Measurements from ENCODE around the gene ARID1A. TPM values are rescaled to one million over a fixed set of nuclear protein-coding genes. Genes with fewer than 3 reads are reported as not detected.
A peak's percentile ranks its signal among the peaks of the same experiment; 100 is the strongest.
"Not testable (repeated sequence)": the region's sequence is repeated elsewhere in the genome, so short reads cannot be mapped to it uniquely, and the experiment has no call there.

The ARID1A gene
- total RNA-seq, 2 experiments from 2014 or later: 122 to 123 TPM

GRCh38 chr1:26789612-26789865 lies 93.7 kb downstream of the ARID1A start:
- H3K4me3 Mint-ChIP-seq: peak overlapping the region; percentile 84

GRCh38 chr1:26789931-26790330 lies 94.1 kb downstream of the ARID1A start:
- no peak for DNase-seq
- ATAC-seq: no peak

More at GRCh38 chr1:26789612-26789865, 93.7 kb downstream of the ARID1A start:
- ATAC-seq (no peak), DNase-seq (no peak)
- CTCF ChIA-PET: interaction anchor here (0.7 to 8.9 kb wide), 43 partner anchors 8 to 289 kb away, joined by 3 to 334 read pairs (median 11); partner anchors contain the start of genes GPN2 and RPS6KA1
- H3K9me3 Mint-ChIP-seq (ENCODE audit: insufficient read depth): no peaks in the 10 kb centered on the region
- POLR2A ChIA-PET: interaction anchor here (1.0 to 8.3 kb wide), 19 partner anchors 11 to 289 kb away, joined by 3 to 325 read pairs (median 10); partner anchors contain the start of genes ARID1A, GPATCH3 and GPN2
- H3K4me1 Mint-ChIP-seq (ENCODE audit: low read depth): peaks cover 73% of the 10 kb centered on the region
- H3K27me3 Mint-ChIP-seq (ENCODE audit: low read depth): no peaks in the 10 kb centered on the region
- peak overlapping the region; percentile 100 for H3K27ac Mint-ChIP-seq
- H3K36me3 Mint-ChIP-seq (ENCODE audit: low read depth): peaks cover 42% of the 10 kb centered on the region

GRCh38 chr1:26790551-26790953 lies 94.7 kb downstream of the ARID1A start:
- H3K36me3 Mint-ChIP-seq (ENCODE audit: low read depth): peaks cover 48% of the 10 kb centered on the region
- ChIA-PET POLR2A (interaction anchor here (1.1 to 8.3 kb wide), 11 partner anchors 10 to 187 kb away, joined by 3 to 325 read pairs (median 13); partner anchors contain the start of genes ARID1A, GPATCH3, GPN2 and ZDHHC18), CTCF (interaction anchor here (0.8 to 8.9 kb wide), 35 partner anchors 9 to 290 kb away, joined by 3 to 334 read pairs (median 14); partner anchors contain the start of genes GPN2 and RPS6KA1)
- no peaks in the 10 kb centered on the region for H3K27me3 Mint-ChIP-seq (ENCODE audit: low read depth)
- H3K4me1 Mint-ChIP-seq (ENCODE audit: low read depth): peaks cover 63% of the 10 kb centered on the region
- peak overlapping the region; percentile 84 for H3K4me3 Mint-ChIP-seq
- no peaks in the 10 kb centered on the region for H3K9me3 Mint-ChIP-seq (ENCODE audit: insufficient read depth)
- peak; percentile 51 for DNase-seq
- ATAC-seq: no peak
- peak overlapping the region; percentile 100 for H3K27ac Mint-ChIP-seq

More at GRCh38 chr1:26789931-26790330, 94.1 kb downstream of the ARID1A start:
- Mint-ChIP-seq H3K4me3 (peak overlapping the region; percentile 84), H3K9me3 (ENCODE audit: insufficient read depth) (no peaks in the 10 kb centered on the region), H3K36me3 (ENCODE audit: low read depth) (peaks cover 45% of the 10 kb centered on the region), H3K27ac (peak overlapping the region; percentile 100), H3K27me3 (ENCODE audit: low read depth) (no peaks in the 10 kb centered on the region), H3K4me1 (ENCODE audit: low read depth) (peaks cover 70% of the 10 kb centered on the region)
- POLR2A ChIA-PET: interaction anchor here (1.2 to 8.3 kb wide), 12 partner anchors 10 to 186 kb away, joined by 3 to 325 read pairs (median 12); partner anchors contain the start of genes ARID1A, GPATCH3 and GPN2
- CTCF ChIA-PET: interaction anchor here (0.7 to 8.9 kb wide), 44 partner anchors 8 to 289 kb away, joined by 3 to 334 read pairs (median 11); partner anchors contain the start of genes GPN2 and RPS6KA1

- ChIA-PET POLR2A (interaction anchor here (1.1 to 8.3 kb wide), 8 partner anchors 9 to 98 kb away, joined by 3 to 325 read pairs (median 18); partner anchors contain the start of genes ARID1A, GPN2 and ZDHHC18), CTCF (interaction anchor here (0.8 to 8.9 kb wide), 23 partner anchors 9 to 290 kb away, joined by 3 to 334 read pairs (median 33); no protein-coding TSS in a partner anchor)
- no peak for DNase-seq
- no peak for ATAC-seq
- Mint-ChIP-seq H3K4me1 (ENCODE audit: low read depth) (peaks cover 57% of the 10 kb centered on the region), H3K9me3 (ENCODE audit: insufficient read depth) (no peaks in the 10 kb centered on the region), H3K4me3 (peak overlapping the region; percentile 84), H3K27ac (peak overlapping the region; percentile 100), H3K36me3 (ENCODE audit: low read depth) (peaks cover 46% of the 10 kb centered on the region), H3K27me3 (ENCODE audit: low read depth) (no peaks in the 10 kb centered on the region)
These were observed 95.3 kb downstream of the ARID1A start for GRCh38 chr1:26791148-26791547.

GRCh38 chr1:26791626-26792025 lies 95.8 kb downstream of the ARID1A start:
- Mint-ChIP-seq H3K4me3 (peak overlapping the region; percentile 10), H3K9me3 (ENCODE audit: insufficient read depth) (no peaks in the 10 kb centered on the region), H3K27ac (peak overlapping the region; percentile 100), H3K36me3 (ENCODE audit: low read depth) (peaks cover 51% of the 10 kb centered on the region), H3K4me1 (ENCODE audit: low read depth) (peaks cover 53% of the 10 kb centered on the region), H3K27me3 (ENCODE audit: low read depth) (no peaks in the 10 kb centered on the region)
- POLR2A ChIA-PET: interaction anchor here (1.1 to 8.3 kb wide), 4 partner anchors 9 to 94 kb away, joined by 3 to 325 read pairs (median 74); partner anchors contain the start of gene ARID1A
- CTCF ChIA-PET: interaction anchor here (1.4 to 8.9 kb wide), 11 partner anchors 8 to 252 kb away, joined by 5 to 334 read pairs (median 56); no protein-coding TSS in a partner anchor
- no peak for DNase-seq
- no peak for ATAC-seq

- Mint-ChIP-seq H3K36me3 (ENCODE audit: low read depth) (peaks cover 60% of the 10 kb centered on the region), H3K4me3 (no peak overlapping the region), H3K27me3 (ENCODE audit: low read depth) (no peaks in the 10 kb centered on the region), H3K4me1 (ENCODE audit: low read depth) (peaks cover 50% of the 10 kb centered on the region), H3K9me3 (ENCODE audit: insufficient read depth) (no peaks in the 10 kb centered on the region), H3K27ac (peak overlapping the region; percentile 7)
- ATAC-seq: no peak
- ChIA-PET CTCF (interaction anchor here (8.9 kb wide), 1 partner anchor 189 kb away, joined by 334 read pairs; no protein-coding TSS in a partner anchor), POLR2A (no interaction called here)
- DNase-seq: no peak
These were observed 97.1 kb downstream of the ARID1A start for GRCh38 chr1:26792924-26793323.

GRCh38 chr1:26794391-26794790 lies 98.6 kb downstream of the ARID1A start:
- Mint-ChIP-seq H3K4me3 (no peak overlapping the region), H3K9me3 (ENCODE audit: insufficient read depth) (no peaks in the 10 kb centered on the region), H3K27me3 (ENCODE audit: low read depth) (no peaks in the 10 kb centered on the region), H3K36me3 (ENCODE audit: low read depth) (peaks cover 62% of the 10 kb centered on the region), H3K27ac (peak overlapping the region; percentile 40), H3K4me1 (ENCODE audit: low read depth) (peaks cover 55% of the 10 kb centered on the region)
- ATAC-seq (no peak), DNase-seq (no peak)
- ChIA-PET POLR2A (interaction anchor here (1.3 kb wide), 1 partner anchor 97 kb away, joined by 3 read pairs; no protein-coding TSS in a partner anchor), CTCF (interaction anchor here (1.2 to 1.8 kb wide), 2 partner anchors 31 to 192 kb away, joined by 5 read pairs; partner anchors contain the start of gene ZDHHC18)

- peaks cover 63% of the 10 kb centered on the region for H3K36me3 Mint-ChIP-seq (ENCODE audit: low read depth)
These were observed 101.8 kb downstream of the ARID1A start for GRCh38 chr1:26797627-26798026.

GRCh38 chr1:26799479-26800142 lies 103.8 kb downstream of the ARID1A start:
- Mint-ChIP-seq H3K27ac (peak overlapping the region; percentile 90), H3K4me3 (peak overlapping the region; percentile 74), H3K9me3 (ENCODE audit: insufficient read depth) (no peaks in the 10 kb centered on the region), H3K27me3 (ENCODE audit: low read depth) (no peaks in the 10 kb centered on the region), H3K4me1 (ENCODE audit: low read depth) (peaks cover 51% of the 10 kb centered on the region), H3K36me3 (ENCODE audit: low read depth) (peaks cover 46% of the 10 kb centered on the region)
- ChIA-PET POLR2A (interaction anchor here (0.7 to 4.6 kb wide), 12 partner anchors 10 to 213 kb away, joined by 3 to 111 read pairs (median 4); partner anchors contain the start of gene PIGV), CTCF (interaction anchor here (0.6 to 6.7 kb wide), 18 partner anchors 10 to 299 kb away, joined by 3 to 172 read pairs (median 4); partner anchors contain the start of gene PIGV)
- peak; percentile 76 for ATAC-seq
- DNase-seq: peak; percentile 54

More at GRCh38 chr1:26797627-26798026, 101.8 kb downstream of the ARID1A start:
- POLR2A ChIA-PET: no interaction called here
- H3K4me3 Mint-ChIP-seq: no peak overlapping the region
- no peaks in the 10 kb centered on the region for H3K9me3 Mint-ChIP-seq (ENCODE audit: insufficient read depth)
- CTCF ChIA-PET: interaction anchor here (1.1 to 6.7 kb wide), 3 partner anchors 8 to 196 kb away, joined by 4 to 172 read pairs (median 5); partner anchors contain the start of gene PIGV
- H3K27me3 Mint-ChIP-seq (ENCODE audit: low read depth): no peaks in the 10 kb centered on the region
- H3K4me1 Mint-ChIP-seq (ENCODE audit: low read depth): peaks cover 59% of the 10 kb centered on the region
- ATAC-seq (no peak), DNase-seq (no peak)
- H3K27ac Mint-ChIP-seq: peak overlapping the region; percentile 80

- DNase-seq; H3K27ac Mint-ChIP-seq; H3K4me3 Mint-ChIP-seq; ATAC-seq; CTCF ChIA-PET; POLR2A ChIA-PET; H3K9me3 Mint-ChIP-seq (ENCODE audit: insufficient read depth); H3K27me3 Mint-ChIP-seq (ENCODE audit: low read depth): not testable (repeated sequence)
- peaks cover 28% of the 10 kb centered on the region for H3K36me3 Mint-ChIP-seq (ENCODE audit: low read depth)
- peaks cover 42% of the 10 kb centered on the region for H3K4me1 Mint-ChIP-seq (ENCODE audit: low read depth)
These were observed 108.1 kb downstream of the ARID1A start for GRCh38 chr1:26803932-26804331.

GRCh38 chr1:26810105-26810504 lies 114.3 kb downstream of the ARID1A start:
- ChIA-PET CTCF (interaction anchor here (0.6 to 8.3 kb wide), 32 partner anchors 10 to 665 kb away, joined by 3 to 88 read pairs (median 4); partner anchors contain the start of genes GPN2, PIGV and ZDHHC18), POLR2A (interaction anchor here (0.6 to 2.4 kb wide), 7 partner anchors 9 to 164 kb away, joined by 3 to 8 read pairs (median 4); no protein-coding TSS in a partner anchor)
- ATAC-seq (peak; percentile 80), DNase-seq (peak; percentile 83)
- H3K4me1 Mint-ChIP-seq (ENCODE audit: low read depth): peaks cover 27% of the 10 kb centered on the region
- not testable (repeated sequence) for H3K36me3 Mint-ChIP-seq (ENCODE audit: low read depth); H3K9me3 Mint-ChIP-seq (ENCODE audit: insufficient read depth); H3K27me3 Mint-ChIP-seq (ENCODE audit: low read depth); H3K4me3 Mint-ChIP-seq
- peak overlapping the region; percentile 74 for H3K27ac Mint-ChIP-seq

Data from activated CD8-positive, alpha-beta T cell treated with anti-CD3 and anti-CD28 coated beads, Interleukin-2, amount 10 ng/mL, durations not matched to agents 7 days and 5 days (primary cell).